Colon (tissue), 2 donors: ENCODE data around the gene C8A.

Experiments used
- FAIRE-seq: peaks from 2 replicates; lab custom pipeline; 2012; peaks lifted over from hg19 to GRCh38; lab: Jason Lieb, UNC
- donor health status: control.
- donor health status: control.

Gene C8A

DNA sequence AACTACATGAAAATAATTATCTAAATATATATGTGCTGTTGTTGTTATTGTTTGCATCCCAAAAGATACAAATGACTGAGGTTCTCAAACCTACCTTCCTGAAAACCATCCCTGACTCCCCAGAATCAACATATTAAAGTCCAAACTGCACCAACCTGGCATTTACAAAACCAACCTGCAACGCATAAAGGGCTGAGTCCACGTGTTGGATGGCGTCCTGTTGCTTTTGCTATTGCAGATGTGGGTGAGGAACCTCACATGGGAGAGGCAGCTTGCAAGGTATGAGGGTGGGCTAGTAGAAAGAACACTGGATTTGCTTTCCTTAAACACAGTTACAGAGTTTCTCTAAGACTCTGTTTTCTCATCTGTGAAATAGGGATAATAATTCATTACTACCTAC, 112.8 kb downstream of the C8A start:
- FAIRE-seq = no peak
